Ureter (tissue), 1 donor: Measurements from ENCODE around the gene STAT1. TPM values are rescaled to one million over a fixed set of nuclear protein-coding genes. Genes with fewer than 3 reads are reported as not detected.
"Not testable (repeated sequence)": the region's sequence is repeated elsewhere in the genome, so short reads cannot be mapped to it uniquely, and the experiment has no call there.

Experiments used
- DNase-seq: peaks from one replicate; pipeline ENCODE4 v3.0.0-alpha.2; 2020; ENCODE audit warnings: low spot score
- total RNA-seq: library from RNA; stranded (reverse); gene quantifications from one replicate; pipeline ENCODE4 v1.2.4, GENCODE V29; 2023
- donor health status: DM: yes; HTN: yes; CAD: no.

The STAT1 gene
- total RNA-seq, 1 donor from 2014 or later = 84.1 TPM

DNA sequence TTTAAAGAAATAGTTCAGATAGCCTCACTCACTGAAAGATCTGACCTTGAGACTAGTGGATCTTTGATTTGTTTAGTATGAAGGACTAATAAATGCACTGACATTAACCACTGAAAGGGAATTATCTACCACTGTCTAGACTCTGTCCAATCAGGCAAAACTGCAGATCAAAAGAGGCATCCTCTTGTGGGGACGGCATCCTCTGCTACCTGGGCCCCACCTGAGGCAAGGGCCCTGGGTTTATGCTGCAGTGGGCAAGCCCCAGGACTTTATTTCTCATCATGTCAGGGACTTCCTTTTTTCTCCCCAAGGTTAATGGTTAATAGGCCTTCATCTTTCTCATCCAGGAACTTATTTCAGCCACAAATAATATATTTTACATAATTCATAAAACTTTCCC, 32.2 kb downstream of the STAT1 start:
- DNase-seq = no peak

GRCh38 chr2:190981333-190981732, 32.6 kb downstream of the STAT1 start:
- DNase-seq = no peak

DNA sequence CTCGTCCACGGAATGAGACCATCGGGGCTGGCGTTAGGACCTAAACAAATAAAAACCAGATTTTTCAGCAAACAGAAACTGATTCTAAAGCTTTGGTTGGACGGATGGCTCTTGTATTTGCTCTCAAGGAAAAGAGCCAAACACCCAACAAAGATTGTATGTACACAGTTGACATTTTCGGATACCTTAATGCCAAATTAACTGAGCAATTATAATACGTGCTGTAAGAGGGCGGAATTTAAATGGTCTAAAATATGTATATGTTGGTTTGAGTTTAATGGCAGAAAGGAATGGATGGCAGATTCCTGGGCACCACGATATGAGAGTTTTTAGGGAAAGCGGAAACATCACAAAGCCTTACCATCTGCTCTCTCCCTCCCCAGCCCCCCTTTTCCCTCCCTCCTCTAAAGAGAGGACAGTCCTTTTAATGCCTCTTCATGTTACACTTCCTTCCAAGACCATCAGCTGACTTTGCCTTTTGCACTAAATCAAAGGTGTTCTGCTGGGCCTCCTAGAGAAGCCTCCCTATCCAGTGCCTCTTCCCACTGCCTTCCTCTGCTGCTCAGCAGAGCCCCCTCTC, 33.3 kb downstream of the STAT1 start:
- no peak for DNase-seq

GRCh38 chr2:190979906-190980629, 33.9 kb downstream of the STAT1 start:
- DNase-seq = peak; percentile 85

- DNase-seq = no peak
Measured at GRCh38 chr2:190978389-190979053, 35.5 kb downstream of the STAT1 start.

GRCh38 chr2:190977505-190977904, 36.5 kb downstream of the STAT1 start:
- no peak for DNase-seq

DNA sequence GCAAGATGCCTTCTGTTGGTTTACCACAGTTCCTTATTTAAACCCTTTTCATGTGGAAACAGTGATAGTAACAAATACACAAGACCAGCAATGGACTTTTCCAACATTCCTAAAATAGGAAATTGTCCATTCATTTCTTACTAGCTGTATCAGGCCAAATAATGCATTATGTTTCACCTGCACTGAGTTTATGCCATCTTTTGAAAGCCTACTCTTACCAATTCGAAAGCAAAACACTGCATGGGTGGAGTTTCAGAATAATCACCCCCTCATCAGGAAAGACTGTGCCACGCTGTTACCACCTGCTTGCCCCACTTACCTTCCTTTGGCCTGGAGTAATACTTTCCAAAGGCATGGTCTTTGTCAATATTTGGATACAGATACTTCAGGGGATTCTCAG, 37.5 kb downstream of the STAT1 start:
- DNase-seq = no peak

DNA sequence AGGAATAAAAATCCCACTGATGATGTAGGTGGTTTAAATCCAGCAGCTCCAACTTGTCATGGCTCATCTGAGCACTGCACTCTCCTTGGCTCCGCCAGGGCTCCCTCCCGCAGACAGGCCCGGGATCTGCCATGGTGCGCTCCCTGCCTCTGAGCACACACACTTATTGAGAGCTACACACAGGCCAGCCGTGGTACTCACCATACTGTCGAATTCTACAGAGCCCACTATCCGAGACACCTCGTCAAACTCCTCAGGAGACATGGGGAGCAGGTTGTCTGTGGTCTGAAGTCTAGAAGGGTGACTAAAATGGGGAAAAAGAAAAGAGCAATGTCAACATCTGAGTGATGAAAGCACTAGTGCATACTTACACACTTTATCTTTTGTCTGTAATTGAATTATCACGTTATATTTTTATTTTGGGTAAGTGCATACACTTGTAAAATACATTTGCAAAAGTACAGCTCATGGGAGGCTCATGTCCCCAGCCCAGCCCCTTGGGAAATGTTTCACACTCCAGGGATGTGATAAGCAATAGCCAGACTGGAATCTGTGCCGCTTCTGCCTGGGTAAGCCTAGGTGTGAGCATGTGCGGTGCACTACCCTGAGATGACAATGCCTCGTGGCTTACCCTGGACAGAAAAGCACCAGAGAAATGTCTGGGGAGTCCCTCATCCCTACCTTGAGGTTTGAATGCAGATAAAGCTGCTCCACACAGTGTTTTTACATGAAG, 39.2 kb downstream of the STAT1 start:
- no peak for DNase-seq

DNA sequence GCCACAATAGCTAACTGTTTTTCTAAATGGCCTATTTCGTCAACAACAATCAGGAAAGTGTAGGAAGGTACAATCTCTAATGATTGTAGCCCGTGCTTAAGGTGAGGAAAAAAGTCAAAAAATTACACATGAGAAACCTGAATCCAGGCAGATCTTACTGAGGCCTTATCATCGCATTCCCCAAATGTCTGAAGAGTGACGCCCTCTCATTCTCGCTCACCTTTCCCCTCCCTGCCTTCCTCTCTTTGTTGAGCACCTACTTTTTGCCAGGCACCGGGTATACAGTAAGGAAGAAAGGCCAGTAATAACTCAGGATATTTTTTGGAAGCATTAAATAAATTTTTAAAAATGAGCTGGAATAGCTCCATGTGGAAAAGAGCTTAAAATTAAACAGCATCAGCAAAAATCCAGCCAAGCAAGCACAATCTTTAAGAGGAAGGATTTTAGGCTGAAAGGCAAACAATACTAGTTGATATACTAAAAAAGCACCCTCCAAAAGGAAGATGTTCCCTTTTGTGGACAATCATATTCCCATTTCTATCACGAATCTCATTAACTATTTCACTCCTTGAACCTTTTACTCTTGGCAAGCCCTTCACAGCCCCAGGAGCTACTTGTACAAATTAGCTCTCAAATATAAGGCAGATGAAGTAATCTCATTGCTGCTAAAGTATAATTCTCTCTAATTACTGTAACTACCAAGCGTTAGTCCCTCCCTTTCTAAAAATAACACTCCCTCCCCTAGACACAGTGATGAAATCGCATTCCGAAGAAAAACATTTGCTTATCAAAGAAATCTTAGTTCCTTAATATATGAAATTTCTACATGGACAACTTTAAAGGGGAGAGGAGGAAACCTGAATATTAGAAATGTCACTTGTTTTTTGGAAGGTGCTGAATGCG, 40.0 kb downstream of the STAT1 start:
- DNase-seq = no peak

DNA sequence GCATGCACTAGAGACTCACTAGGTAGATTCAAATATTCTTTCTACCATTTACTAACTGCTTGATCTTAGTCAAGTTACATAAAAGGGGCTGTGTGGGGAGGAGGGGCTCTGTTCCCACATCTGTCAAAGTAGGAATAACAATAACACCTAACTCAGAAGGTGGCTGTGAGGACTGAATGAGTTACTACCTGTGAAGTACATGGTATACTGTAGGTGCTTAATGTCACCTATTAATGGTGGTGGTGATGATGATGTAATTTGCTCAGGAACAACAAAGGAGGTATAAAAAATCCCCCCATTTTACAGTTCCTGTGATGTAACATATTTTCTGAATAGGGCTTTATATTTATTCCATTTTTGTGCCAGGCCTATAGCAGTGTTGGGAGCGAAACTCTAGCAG, 40.7 kb downstream of the STAT1 start:
- DNase-seq = no peak

DNA sequence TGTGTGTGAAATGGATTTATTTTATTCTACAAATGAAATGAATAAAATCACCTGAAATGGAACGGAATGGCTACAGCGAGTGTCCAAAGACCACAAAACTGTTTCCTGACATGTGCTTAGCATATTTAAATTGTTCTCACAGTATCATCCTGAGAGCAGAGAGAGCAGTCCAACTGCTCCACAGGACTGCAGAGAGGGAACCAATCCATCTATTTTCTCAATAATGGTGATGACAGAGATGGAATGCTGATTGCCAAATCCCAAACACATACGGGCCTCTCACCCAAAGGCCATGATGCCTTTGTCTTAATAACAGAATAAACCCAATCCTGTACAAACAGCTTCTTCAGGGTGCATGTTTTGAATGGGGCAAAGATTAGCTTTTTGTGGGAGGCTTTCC, 41.1 kb downstream of the STAT1 start:
- no peak for DNase-seq

GRCh38 chr2:190972213-190972612, 41.8 kb downstream of the STAT1 start:
- DNase-seq = no peak

GRCh38 chr2:190970873-190971506, 43.0 kb downstream of the STAT1 start:
- no peak for DNase-seq

GRCh38 chr2:190970160-190970559, 43.8 kb downstream of the STAT1 start:
- DNase-seq = no peak

GRCh38 chr2:190968522-190968921, 45.4 kb downstream of the STAT1 start:
- DNase-seq = no peak

DNA sequence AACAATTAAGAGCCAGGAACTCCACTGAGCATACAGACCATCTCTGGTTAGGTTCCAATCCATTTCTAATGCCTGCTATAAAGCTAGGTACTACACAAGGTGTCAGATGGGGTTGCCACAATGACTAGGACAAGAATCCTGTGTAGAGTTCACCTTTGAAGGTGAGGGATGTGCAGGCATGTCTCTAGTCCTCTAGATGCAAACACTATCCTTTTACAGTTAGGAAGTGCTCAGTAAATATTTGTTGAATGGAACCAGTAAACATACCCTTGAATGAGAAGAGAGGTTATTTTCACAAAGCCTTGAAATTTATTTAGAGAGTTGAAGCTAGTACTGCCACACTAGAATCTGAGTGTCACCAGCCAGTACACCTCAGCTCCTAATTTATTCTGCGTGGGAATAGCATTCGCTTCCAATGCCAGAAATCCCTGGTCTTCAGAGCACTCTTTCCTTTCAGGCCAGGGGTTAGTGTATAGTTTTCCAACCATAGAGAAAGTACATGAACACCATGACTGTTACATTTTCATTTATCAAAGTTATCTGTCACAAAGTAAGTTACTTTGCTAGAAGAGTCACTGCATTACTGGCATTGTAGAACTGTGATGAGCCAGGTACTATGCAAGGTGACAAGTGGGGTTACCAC, 48.3 kb downstream of the STAT1 start:
- no peak for DNase-seq

DNA sequence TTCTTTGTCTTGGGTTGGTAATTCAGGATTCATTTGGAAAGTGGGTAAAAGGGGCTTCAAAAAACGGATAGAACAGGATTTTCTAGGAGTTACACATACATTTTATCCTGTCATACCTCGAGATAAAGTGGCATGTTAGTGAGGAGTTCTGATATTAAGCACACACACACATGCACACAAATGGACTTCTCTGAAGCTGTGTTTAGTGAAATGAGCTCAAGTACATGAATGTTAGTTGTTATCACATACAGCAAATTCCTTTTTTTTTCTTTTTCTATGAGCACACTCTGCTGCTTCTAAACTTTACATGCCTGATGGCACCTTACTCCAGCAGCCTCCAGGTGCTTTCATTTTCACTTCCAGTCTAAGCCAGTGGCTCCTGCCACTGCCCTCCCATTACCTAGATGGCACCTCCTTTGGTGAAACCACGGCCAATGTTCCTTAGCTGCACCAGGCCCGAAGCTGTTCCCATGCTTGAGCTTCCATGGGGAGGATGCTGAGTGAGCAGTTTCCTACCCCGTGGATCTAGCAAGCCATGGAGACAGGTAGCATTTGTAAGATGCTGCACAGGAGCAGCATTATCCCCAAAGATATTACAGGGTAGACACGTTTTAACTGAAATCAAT, 49.7 kb downstream of the STAT1 start:
- no peak for DNase-seq

GRCh38 chr2:190963088-190963487, 50.9 kb downstream of the STAT1 start:
- DNase-seq = no peak

DNA sequence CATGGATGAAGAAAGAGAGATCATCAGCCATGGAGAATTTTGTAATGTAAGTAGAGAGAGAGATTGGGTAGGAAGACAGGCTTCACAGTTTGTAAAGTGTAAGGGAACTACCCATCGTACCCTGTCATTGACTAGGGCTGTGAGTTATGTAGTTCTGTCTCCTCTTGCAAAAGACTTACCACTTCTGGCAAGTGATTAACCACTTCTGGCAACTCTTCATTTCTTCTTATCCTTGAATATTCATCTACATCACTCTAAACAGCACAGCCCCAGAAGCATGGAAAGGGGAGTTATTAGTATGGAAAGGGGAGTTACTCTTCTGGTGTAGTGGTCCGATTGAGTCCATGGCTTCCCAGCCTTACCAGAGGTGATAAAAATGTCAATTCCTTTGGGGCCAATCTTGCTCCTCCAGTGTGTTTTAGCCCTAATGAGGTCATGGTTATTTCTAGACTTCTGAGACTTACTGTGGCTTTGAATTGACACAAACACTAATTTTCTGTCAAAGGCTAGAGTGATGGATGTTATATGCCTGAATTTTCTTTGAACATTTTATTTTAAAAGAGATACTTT, 52.0 kb downstream of the STAT1 start:
- no peak for DNase-seq

DNA sequence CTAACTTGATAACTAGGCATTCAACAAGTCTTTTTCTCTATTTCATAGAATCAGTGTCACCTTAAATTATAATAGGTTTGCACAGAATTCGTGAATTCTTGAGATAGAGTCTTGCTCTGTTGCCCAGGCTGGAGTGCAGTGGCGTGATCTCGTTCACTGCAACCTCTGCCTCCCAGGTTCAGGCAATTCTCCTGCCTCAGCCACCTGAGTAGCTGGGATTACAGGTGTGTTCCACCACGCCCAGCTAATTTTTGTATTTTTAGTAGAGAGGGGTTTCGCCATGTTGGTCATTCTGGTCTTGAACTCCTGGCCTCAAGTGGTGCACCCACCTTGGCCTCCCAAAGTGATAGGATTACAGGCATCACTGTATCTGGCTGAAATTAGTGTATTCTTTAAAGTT, 52.9 kb downstream of the STAT1 start:
- not testable (repeated sequence) for DNase-seq
